Measurements from ENCODE around the gene MAGI1.

MAGI1 gene

GRCh38 chr3:65907232-65908130, 131.2 kb downstream of the MAGI1 start:
- Histone ChIP-seq H4K20me1 (ENCODE audit: low read depth, low read length) (no peaks in the 10 kb centered on the region), H3K4me2 (ENCODE audit: low read depth, low read length, poor library complexity, severe bottlenecking) (no peak overlapping the region), H3K36me3 (ENCODE audit: low read length) (no peaks in the 10 kb centered on the region), H2AFZ (ENCODE audit: low read depth, low read length, severe bottlenecking) (no peak overlapping the region), H3K9me3 (ENCODE audit: insufficient read depth, low read length) (no peaks in the 10 kb centered on the region), H3K9me2 (replicated peaks; ENCODE audit: insufficient read depth, low read length) (no peaks in the 10 kb centered on the region), H3K79me2 (ENCODE audit: insufficient read depth, low read length) (no peaks in the 10 kb centered on the region), H3F3A (ENCODE audit: insufficient read depth) (no peaks in the 10 kb centered on the region), H3K4me3 (ENCODE audit: insufficient read depth, low read length, poor library complexity, severe bottlenecking) (no peak overlapping the region), H3K9ac (ENCODE audit: low read length) (no peak overlapping the region), H3K27me3 (ENCODE audit: low read length) (no peaks in the 10 kb centered on the region), H3K27ac (ENCODE audit: low read depth, low read length) (no peak overlapping the region)
- TF ChIP-seq CTCF (IDR thresholded peaks at IDR 0.05; ENCODE audit: insufficient read depth, low read length, poor library complexity, severe bottlenecking): no peak
- no peak for TF ChIP-seq EZH2phosphoT487 (conservative IDR thresholded peaks at IDR 0.05; ENCODE audit: low read length)

- Histone ChIP-seq H3K9ac (ENCODE audit: low read length) (no peak overlapping the region), H3K4me2 (ENCODE audit: low read depth, low read length, poor library complexity, severe bottlenecking) (no peak overlapping the region), H3K27me3 (ENCODE audit: low read length) (no peaks in the 10 kb centered on the region), H3K36me3 (ENCODE audit: low read length) (no peaks in the 10 kb centered on the region), H3F3A (ENCODE audit: insufficient read depth) (no peaks in the 10 kb centered on the region), H3K9me2 (replicated peaks; ENCODE audit: insufficient read depth, low read length) (no peaks in the 10 kb centered on the region), H3K4me3 (ENCODE audit: insufficient read depth, low read length, poor library complexity, severe bottlenecking) (no peak overlapping the region), H3K9me3 (ENCODE audit: insufficient read depth, low read length) (no peaks in the 10 kb centered on the region), H3K27ac (ENCODE audit: low read depth, low read length) (no peak overlapping the region), H2AFZ (ENCODE audit: low read depth, low read length, severe bottlenecking) (no peak overlapping the region), H4K20me1 (ENCODE audit: low read depth, low read length) (no peaks in the 10 kb centered on the region), H3K79me2 (ENCODE audit: insufficient read depth, low read length) (no peaks in the 10 kb centered on the region)
- no peak for TF ChIP-seq EZH2phosphoT487 (conservative IDR thresholded peaks at IDR 0.05; ENCODE audit: low read length)
- no peak for TF ChIP-seq CTCF (IDR thresholded peaks at IDR 0.05; ENCODE audit: insufficient read depth, low read length, poor library complexity, severe bottlenecking)
These were observed 132.9 kb downstream of the MAGI1 start for GRCh38 chr3:65905771-65906170.

GRCh38 chr3:65904016-65904415, 134.7 kb downstream of the MAGI1 start:
- Histone ChIP-seq H3F3A (ENCODE audit: insufficient read depth) (no peaks in the 10 kb centered on the region), H2AFZ (ENCODE audit: low read depth, low read length, severe bottlenecking) (no peak overlapping the region), H3K27ac (ENCODE audit: low read depth, low read length) (no peak overlapping the region), H3K4me3 (ENCODE audit: insufficient read depth, low read length, poor library complexity, severe bottlenecking) (no peak overlapping the region), H4K20me1 (ENCODE audit: low read depth, low read length) (no peaks in the 10 kb centered on the region), H3K27me3 (ENCODE audit: low read length) (no peaks in the 10 kb centered on the region), H3K9ac (ENCODE audit: low read length) (no peak overlapping the region), H3K36me3 (ENCODE audit: low read length) (no peaks in the 10 kb centered on the region), H3K9me2 (replicated peaks; ENCODE audit: insufficient read depth, low read length) (0 out of 2 replicates have a peak, but pooled peaks cover 3% of the 10 kb centered on the region), H3K9me3 (ENCODE audit: insufficient read depth, low read length) (no peaks in the 10 kb centered on the region), H3K4me2 (ENCODE audit: low read depth, low read length, poor library complexity, severe bottlenecking) (no peak overlapping the region), H3K79me2 (ENCODE audit: insufficient read depth, low read length) (no peaks in the 10 kb centered on the region)
- TF ChIP-seq EZH2phosphoT487 (conservative IDR thresholded peaks at IDR 0.05; ENCODE audit: low read length) (no peak), CTCF (IDR thresholded peaks at IDR 0.05; ENCODE audit: insufficient read depth, low read length, poor library complexity, severe bottlenecking) (no peak)
